Endometrium (tissue), 2 donors: ENCODE results near the gene ADPRS.

Source experiments
- FAIRE-seq: peaks from 2 replicates; lab custom pipeline; 2012; peaks lifted over from hg19 to GRCh38; lab: Jason Lieb, UNC
- donor health status: control.
- donor health status: control.

ADPRS gene

GRCh38 chr1:36087233-36088123 lies 1.2 kb upstream of the ADPRS start:
- FAIRE-seq = no peak

- FAIRE-seq = no peak
Measured at GRCh38 chr1:36088265-36088576, 471 bp upstream of the ADPRS start.

GRCh38 chr1:36089393-36090121 lies 865 bp downstream of the ADPRS start:
- no peak for FAIRE-seq

- FAIRE-seq = no peak
Measured at GRCh38 chr1:36091141-36091540, 2.4 kb downstream of the ADPRS start.

DNA sequence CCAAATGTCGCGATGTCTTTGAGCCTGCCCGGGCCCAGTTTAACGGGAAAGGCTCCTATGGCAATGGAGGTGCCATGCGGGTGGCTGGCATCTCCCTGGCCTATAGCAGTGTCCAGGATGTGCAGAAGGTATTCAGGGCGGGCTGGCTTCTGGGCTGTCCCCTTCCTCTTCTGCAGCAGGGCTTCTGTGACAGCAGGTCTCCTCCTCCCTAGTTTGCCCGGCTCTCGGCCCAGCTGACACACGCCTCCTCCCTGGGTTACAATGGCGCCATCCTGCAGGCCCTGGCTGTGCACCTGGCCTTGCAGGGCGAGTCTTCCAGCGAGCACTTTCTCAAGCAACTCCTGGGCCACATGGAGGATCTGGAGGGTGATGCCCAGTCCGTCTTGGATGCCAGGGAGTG lies 3.0 kb downstream of the ADPRS start:
- no peak for FAIRE-seq

DNA sequence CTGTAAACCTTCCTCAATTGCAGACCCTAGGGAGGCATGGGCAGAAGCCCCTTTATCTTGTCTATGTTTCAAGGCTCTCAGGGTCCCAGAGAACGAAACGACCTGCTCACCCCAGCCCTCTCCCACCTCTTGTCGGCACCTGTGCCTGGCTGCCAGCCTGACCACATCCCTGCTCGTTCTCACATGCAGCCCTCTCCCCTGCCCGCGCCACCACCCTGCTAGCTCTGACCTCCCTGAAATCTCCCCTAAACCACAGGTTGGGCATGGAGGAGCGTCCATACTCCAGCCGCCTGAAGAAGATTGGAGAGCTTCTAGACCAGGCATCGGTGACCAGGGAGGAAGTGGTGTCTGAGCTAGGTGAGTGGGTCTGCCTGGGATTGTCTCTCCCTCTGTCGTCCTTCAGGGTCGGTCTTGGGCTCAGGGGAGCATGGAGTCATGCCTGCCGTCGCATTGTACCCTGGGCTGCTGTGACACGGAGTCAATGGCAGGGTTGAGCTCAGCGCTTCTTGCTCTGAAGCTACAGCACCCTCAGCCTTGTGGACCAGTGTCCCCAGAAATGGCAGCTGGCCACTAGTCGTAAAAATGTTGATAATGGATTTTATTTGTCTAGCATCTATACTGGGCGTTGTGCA lies 3.6 kb downstream of the ADPRS start:
- no peak for FAIRE-seq

DNA sequence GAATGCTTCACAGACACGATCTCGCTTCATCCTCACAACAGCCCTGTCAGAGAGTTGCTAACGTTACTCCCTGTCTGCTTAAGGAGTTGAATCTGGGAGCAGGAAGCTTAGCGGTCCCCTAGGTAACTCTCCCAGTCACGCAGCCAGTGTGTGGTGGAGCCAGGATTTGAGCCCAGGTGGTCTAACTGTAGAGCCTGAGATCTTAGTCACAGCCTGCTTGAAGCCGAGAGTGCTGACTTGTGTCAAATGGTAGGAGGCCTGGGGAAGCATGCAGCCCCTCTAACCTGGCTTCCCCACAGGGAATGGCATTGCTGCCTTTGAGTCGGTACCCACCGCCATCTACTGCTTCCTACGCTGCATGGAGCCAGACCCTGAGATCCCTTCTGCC lies 4.1 kb downstream of the ADPRS start:
- FAIRE-seq = no peak

GRCh38 chr1:36093226-36093625 lies 4.5 kb downstream of the ADPRS start:
- no peak for FAIRE-seq

GRCh38 chr1:36093929-36094328 lies 5.2 kb downstream of the ADPRS start:
- FAIRE-seq = no peak

DNA sequence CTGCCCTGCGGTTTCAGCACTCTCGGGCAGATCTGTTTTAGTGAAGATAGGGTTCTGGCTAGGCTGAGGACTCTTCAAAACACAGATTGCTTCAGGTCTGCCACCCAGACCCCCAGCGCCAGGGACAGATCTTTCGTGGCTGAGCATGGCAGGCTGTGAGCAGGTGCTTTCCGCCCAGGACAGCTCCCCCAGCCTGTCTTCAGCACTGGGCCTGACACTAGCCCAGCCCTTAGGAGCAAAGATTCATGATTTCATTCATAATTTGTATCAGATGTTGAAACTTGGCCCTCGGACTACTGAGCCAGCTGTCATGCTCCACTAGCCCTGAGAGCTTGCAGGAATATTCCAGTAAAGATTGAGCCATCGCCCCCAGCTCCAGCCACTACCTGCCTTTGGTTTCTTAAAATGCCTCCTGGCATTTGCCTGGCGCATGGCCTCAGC lies 5.9 kb downstream of the ADPRS start:
- FAIRE-seq = no peak

- FAIRE-seq = no peak
Measured at GRCh38 chr1:36095760-36096405, 7.2 kb downstream of the ADPRS start.

- no peak for FAIRE-seq
Measured at GRCh38 chr1:36096500-36097432, 8.1 kb downstream of the ADPRS start.

DNA sequence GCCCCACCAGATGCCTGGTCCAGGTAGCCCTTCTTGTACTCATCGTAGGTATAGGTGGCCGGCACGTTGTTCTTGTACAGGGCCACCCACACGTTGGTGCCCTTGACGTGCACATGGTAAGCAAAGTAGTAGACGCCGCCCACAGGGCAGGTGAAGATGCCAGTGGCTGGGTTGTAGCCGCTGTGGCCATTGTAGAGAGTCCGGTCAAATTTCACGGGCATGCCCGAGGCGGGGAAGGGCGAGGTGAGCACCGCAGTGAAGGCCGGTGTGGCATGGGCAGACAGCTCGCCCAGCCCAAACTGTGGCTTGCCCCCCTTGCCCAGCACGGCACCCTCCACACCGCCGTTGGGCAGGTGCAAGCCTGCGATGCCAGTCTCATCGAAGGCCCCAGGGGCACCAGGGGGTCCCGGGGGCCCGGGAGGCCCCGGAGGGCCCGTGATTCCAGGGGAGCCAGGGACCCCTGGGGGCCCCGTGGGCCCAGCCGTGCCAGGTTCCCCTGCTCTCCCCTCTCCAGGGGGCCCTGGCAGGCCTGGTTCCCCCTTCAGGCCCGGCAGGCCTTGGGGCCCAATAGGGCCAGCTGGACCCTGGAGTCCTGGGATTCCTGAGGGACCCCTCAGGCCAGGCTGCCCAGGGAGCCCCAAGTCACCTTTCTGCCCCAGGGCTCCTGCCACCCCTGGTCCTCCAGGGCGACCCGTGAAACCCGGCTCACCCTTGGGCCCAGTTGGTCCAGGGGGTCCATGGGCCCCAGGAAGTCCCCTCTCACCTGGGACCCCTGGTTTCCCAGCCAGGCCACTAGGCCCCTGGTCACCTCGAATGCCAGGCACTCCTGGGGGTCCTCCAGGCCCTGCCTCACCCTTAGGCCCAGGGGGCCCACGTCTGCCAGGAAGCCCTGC lies 9.2 kb downstream of the ADPRS start:
- FAIRE-seq = no peak

- no peak for FAIRE-seq
Measured at GRCh38 chr1:36098650-36099365, 10.1 kb downstream of the ADPRS start.

- no peak for FAIRE-seq
Measured at GRCh38 chr1:36099681-36100341, 11.1 kb downstream of the ADPRS start.

GRCh38 chr1:36100376-36100775 lies 11.7 kb downstream of the ADPRS start:
- FAIRE-seq = no peak

- FAIRE-seq = no peak
Measured at GRCh38 chr1:36101546-36101945, 12.9 kb downstream of the ADPRS start.

DNA sequence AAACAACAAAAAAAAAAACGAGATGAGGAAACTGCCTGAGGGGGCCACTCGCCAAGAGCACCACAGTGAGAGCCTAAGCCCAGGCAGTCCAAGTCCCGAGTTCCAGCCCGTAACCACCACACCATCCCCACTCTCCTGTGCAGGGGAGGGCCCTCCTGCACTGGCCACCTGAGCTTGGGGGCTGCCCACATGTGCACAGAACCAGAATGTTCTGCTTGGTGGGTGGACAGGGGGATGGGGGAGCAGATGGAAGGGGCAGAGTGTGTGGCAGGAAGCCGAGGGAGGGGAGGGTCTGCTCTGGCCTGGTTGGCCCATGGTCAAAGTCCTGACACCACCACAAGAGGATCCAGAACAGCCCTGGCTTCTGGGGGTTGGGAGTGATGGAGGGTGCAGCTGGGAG lies 17.6 kb downstream of the ADPRS start:
- no peak for FAIRE-seq

GRCh38 chr1:36107394-36107793 lies 18.7 kb downstream of the ADPRS start:
- FAIRE-seq = no peak
